SK-N-SH (cell line): ENCODE data around the gene OPCML. TPM values are rescaled to one million over a fixed set of nuclear protein-coding genes. Genes with fewer than 3 reads are reported as not detected.

ENCODE experiments used
- CTCF ChIA-PET: fragments of 300-600, 350-600 bp; formaldehyde crosslinking; extraction: SDS; loops from one replicate; lab custom pipeline; 2021; lab: Yijun Ruan, JAX
- POLR2A ChIA-PET: fragments of 350-600 bp; sonication (Branson Sonifier 250); formaldehyde crosslinking; extraction: SDS; loops from one replicate; lab custom pipeline; 2020; ENCODE audit warnings: antibody characterized with exemption, inconsistent platforms; lab: Yijun Ruan, JAX
- DNase-seq: peaks from one replicate; pipeline ENCODE4 v3.0.0; 2012
- H2AFZ ChIP-seq: fragments of 200-600 bp; sonication (generic); 2 replicates; pipeline ENCODE4 v1.8.1; 2016; ENCODE audit warnings: antibody characterized with exemption, mild to moderate bottlenecking, low read depth
- H3F3A ChIP-seq: fragments of 200-600 bp; sonication (generic); replicated peaks from 2 replicates; pipeline ENCODE3; 2016; ENCODE audit warnings: antibody characterized with exemption, mild to moderate bottlenecking; ENCODE audit not compliant: insufficient read depth
- H3K27ac ChIP-seq, 2 experiments: fragments of 200-500 bp in 1 of 2; fragments of 200-600 bp in 1 of 2; sonication (Bioruptor generic) in 1 of 2; sonication (generic), shearing (Covaris generic) in 1 of 2; 2 replicates each; pipeline versions ENCODE4 v1.5.1 to v1.6.1; 2014 to 2016; ENCODE audit warnings: low read depth in 2 of 2, inconsistent platforms in 1 of 2, low read length in 1 of 2, mild to moderate bottlenecking in 1 of 2, mixed read lengths in 1 of 2
- H3K27me3 ChIP-seq: fragments of 200-600 bp; sonication (generic), shearing (Covaris generic); 2 replicates; pipeline ENCODE4 v1.6.1; 2016; ENCODE audit warnings: mixed run types; ENCODE audit not compliant: insufficient read depth
- H3K36me3 ChIP-seq, 2 experiments: fragments of 200-500 bp in 1 of 2; fragments of 200-600 bp in 1 of 2; sonication (Bioruptor generic) in 1 of 2; sonication (generic) in 1 of 2; replicated peaks in 1 of 2; 2 replicates each; pipeline versions ENCODE3 to v1.5.1; 2014 to 2016; ENCODE audit warnings: low read length in 1 of 2, mild to moderate bottlenecking in 1 of 2; ENCODE audit not compliant: insufficient read depth in 2 of 2, control insufficient read depth in 1 of 2
- H3K4me1 ChIP-seq, 2 experiments: fragments of 200-500 bp in 1 of 2; fragments of 200-600 bp in 1 of 2; sonication (Bioruptor generic) in 1 of 2; sonication (generic), shearing (Covaris generic) in 1 of 2; 2 replicates each; pipeline versions ENCODE4 v1.5.1 to v1.6.1; 2014 to 2016; ENCODE audit warnings: low read depth in 1 of 2, low read length in 1 of 2, mixed run types in 1 of 2; ENCODE audit not compliant: insufficient read depth in 2 of 2, control insufficient read depth in 1 of 2
- H3K4me2 ChIP-seq: fragments of 200-600 bp; sonication (generic), shearing (Covaris generic); 2 replicates; pipeline ENCODE4 v1.6.1; 2017; ENCODE audit warnings: mixed run types
- H3K4me3 ChIP-seq, 2 experiments: fragments of 200-500 bp in 1 of 2; fragments of 200-600 bp in 1 of 2; sonication (Bioruptor generic) in 1 of 2; sonication (generic), shearing (Covaris generic) in 1 of 2; 2 replicates each; pipeline versions ENCODE4 v1.5.1 to v1.8.1; 2014 to 2016; ENCODE audit warnings: low read depth in 2 of 2, inconsistent platforms in 1 of 2, low read length in 1 of 2, mild to moderate bottlenecking in 1 of 2, mixed read lengths in 1 of 2, moderate library complexity in 1 of 2
- H3K79me2 ChIP-seq: fragments of 200-600 bp; sonication (generic); 2 replicates; pipeline ENCODE4 v1.8.1; 2017; ENCODE audit warnings: mild to moderate bottlenecking; ENCODE audit not compliant: insufficient read depth
- H3K9ac ChIP-seq: fragments of 200-600 bp; sonication (generic); 2 replicates; pipeline ENCODE4 v1.6.1; 2017; ENCODE audit warnings: mixed run types
- H3K9me2 ChIP-seq: fragments of 200-600 bp; sonication (generic); 2 replicates; pipeline ENCODE4 v1.6.1; 2017; ENCODE audit warnings: mixed run types
- H3K9me3 ChIP-seq: fragments of 200-600 bp; sonication (generic); 2 replicates; pipeline ENCODE4 v1.6.1; 2017; ENCODE audit warnings: mixed run types, mild to moderate bottlenecking, moderate library complexity
- H4K20me1 ChIP-seq: fragments of 200-600 bp; sonication (generic); 2 replicates; pipeline ENCODE4 v1.6.1; 2017; ENCODE audit warnings: mild to moderate bottlenecking, mixed run types; ENCODE audit not compliant: insufficient read depth
- EZH2phosphoT487 ChIP-seq: fragments of 200-600 bp; sonication (generic); IDR thresholded peaks from 2 replicates; pipeline ENCODE4 v1.6.1; 2017; ENCODE audit warnings: low read depth, mixed run types, mild to moderate bottlenecking, antibody characterized with exemption, moderate library complexity, borderline replicate concordance
- FOSL2 ChIP-seq: IDR thresholded peaks from 2 replicates; pipeline ENCODE4 v1.4.0; 2012; ENCODE audit warnings: low read depth, mild to moderate bottlenecking, moderate library complexity, borderline replicate concordance
- FOXM1 ChIP-seq: IDR thresholded peaks from 2 replicates; pipeline ENCODE4 v1.4.0; 2012; ENCODE audit warnings: low read depth, mild to moderate bottlenecking
- GABPA ChIP-seq: IDR thresholded peaks from 2 replicates; pipeline ENCODE4 v1.4.0; 2012; ENCODE audit warnings: low read depth, mild to moderate bottlenecking
- GATA2 ChIP-seq: sonication (generic); formaldehyde crosslinking; IDR thresholded peaks from 2 replicates; pipeline ENCODE4 v1.5.0; 2020; ENCODE audit warnings: mild to moderate bottlenecking, missing genetic modification reagents
- JUND ChIP-seq: IDR thresholded peaks from 2 replicates; pipeline ENCODE4 v1.4.0; 2012
- NFIC ChIP-seq: IDR thresholded peaks from 2 replicates; pipeline ENCODE4 v1.4.0; 2012; ENCODE audit warnings: borderline replicate concordance
- RCOR1 ChIP-seq: fragments of 150-350 bp; IDR thresholded peaks from 2 replicates; pipeline ENCODE4 v1.6.1; 2017; ENCODE audit warnings: antibody characterized with exemption, low read length
- SIN3A ChIP-seq: IDR thresholded peaks from 2 replicates; pipeline ENCODE4 v1.6.1; 2012; ENCODE audit warnings: low read depth, mild to moderate bottlenecking, low read length, moderate library complexity, borderline replicate concordance
- TCF12 ChIP-seq: IDR thresholded peaks from 2 replicates; pipeline ENCODE4 v1.4.0; 2012
- TEAD4 ChIP-seq: IDR thresholded peaks from 2 replicates; pipeline ENCODE4 v1.4.0; 2012; ENCODE audit warnings: mild to moderate bottlenecking, borderline replicate concordance; ENCODE audit not compliant: insufficient read depth
- WGBS: methylation state at CpG from one replicate; pipeline ENCODE4 v1.1.6; 2017; ENCODE audit warnings: low lambda C conversion rate; 5-methylcytosine and 5-hydroxymethylcytosine counted together
- polyA plus RNA-seq, 3 experiments: library from polyadenylated mRNA; depleted of rRNA; stranded (reverse); fragments of >200 nt; gene quantifications; 2 replicates each; pipeline ENCODE4 v1.2.3, GENCODE V29; 2012
- TF ChIP-seq, protein P1 (sequence below): fragments of 150-350 bp; IDR thresholded peaks from 2 replicates; pipeline ENCODE4 v1.6.1; 2016; ENCODE audit warnings: mild to moderate bottlenecking, low read depth, low read length
- TF ChIP-seq, protein P2 (sequence below): IDR thresholded peaks from 2 replicates; pipeline ENCODE4 v1.4.0; 2012; ENCODE audit warnings: low read depth
- TF ChIP-seq, protein P3 (sequence below): IDR thresholded peaks from 2 replicates; pipeline ENCODE4 v1.4.0; 2012; ENCODE audit warnings: low read depth, borderline replicate concordance

Gene OPCML
- polyA plus RNA-seq, 1 of the 3 experiments (the other 2 are of a cell fraction), result not detected

DNA sequence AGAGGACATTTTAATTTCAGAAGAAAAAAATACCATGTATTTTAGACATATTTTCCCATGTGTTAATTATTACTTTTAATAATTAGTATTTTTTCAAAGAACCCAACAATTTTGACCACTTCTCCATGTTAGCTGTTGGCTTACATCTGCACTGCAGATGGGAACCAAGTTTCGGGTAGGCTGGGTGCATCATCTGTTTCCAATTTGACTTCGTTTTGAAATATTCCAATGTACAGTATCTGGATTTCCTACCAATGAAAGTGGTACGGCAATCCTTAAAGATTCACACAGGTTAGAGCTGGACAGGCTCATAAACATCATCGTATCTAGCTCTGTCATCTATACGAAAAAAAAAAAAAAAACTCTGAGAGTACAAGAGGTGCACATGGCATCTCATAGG, 670.2 kb downstream of the OPCML start:
- no peaks in the 10 kb centered on the region for H4K20me1 ChIP-seq
- no peak overlapping the region for H2AFZ ChIP-seq
- H3K27me3 ChIP-seq, result no peaks in the 10 kb centered on the region
- H3K9me2 ChIP-seq, result no peaks in the 10 kb centered on the region
- H3K27ac ChIP-seq, result no peak overlapping the region
- no peaks in the 10 kb centered on the region for H3K79me2 ChIP-seq
- no peak overlapping the region for H3K4me3 ChIP-seq
- H3K4me2 ChIP-seq, result no peak overlapping the region
- 17% methylated on average over 5 of the region's 5 CpGs for WGBS
- TF ChIP-seq RCOR1 (peak; percentile 53; the same call in 1 of the 2 replicates), SIN3A (no peak)
- DNase-seq, result peak; percentile 48
- H3K4me1 ChIP-seq, result peaks cover 0 to 9% of the 10 kb centered on the region in 2 experiments; a peak in 2 of 4 replicates
- no peaks in the 10 kb centered on the region for H3K36me3 ChIP-seq
- H3K9me3 ChIP-seq, result no peaks in the 10 kb centered on the region
- no peak overlapping the region for H3K9ac ChIP-seq
- CTCF ChIA-PET, result interaction anchor here (1.0 to 2.1 kb wide), 2 partner anchors 79 to 748 kb away, joined by 3 to 10 read pairs; no protein-coding TSS in a partner anchor
- no peaks in the 10 kb centered on the region for H3F3A ChIP-seq
- POLR2A ChIA-PET, result no interaction called here

DNA sequence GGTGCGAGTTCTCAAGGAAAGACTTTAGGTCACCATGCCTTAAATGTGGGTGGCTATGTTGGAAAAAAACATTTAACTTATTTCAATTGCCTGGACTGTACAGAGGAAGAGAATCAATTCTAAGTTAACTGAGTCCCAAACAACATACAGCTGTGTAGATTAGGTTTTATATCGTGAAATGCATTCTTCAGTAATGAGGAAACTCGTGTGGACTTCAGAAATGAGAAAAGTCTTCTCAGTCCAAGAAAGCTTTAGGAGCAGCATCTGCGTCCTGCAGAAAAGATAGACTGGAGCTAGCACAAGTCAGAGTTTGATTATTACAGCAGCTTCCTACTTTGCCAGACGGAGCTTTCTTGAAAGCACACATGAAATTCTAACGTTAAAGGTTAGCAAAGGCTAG, 673.0 kb downstream of the OPCML start:
- no peak for DNase-seq
- no peaks in the 10 kb centered on the region for H3K27me3 ChIP-seq
- no peaks in the 10 kb centered on the region for H3K79me2 ChIP-seq
- H3K4me2 ChIP-seq, result no peak overlapping the region
- H4K20me1 ChIP-seq, result no peaks in the 10 kb centered on the region
- no peaks in the 10 kb centered on the region for H3K36me3 ChIP-seq
- CTCF ChIA-PET, result interaction anchor here (1.0 kb wide), 1 partner anchor 82 kb away, joined by 4 read pairs; no protein-coding TSS in a partner anchor
- no peak overlapping the region for H3K9ac ChIP-seq
- H3K4me3 ChIP-seq, result no peak overlapping the region
- 38% methylated on average over 6 of the region's 6 CpGs for WGBS
- POLR2A ChIA-PET, result no interaction called here
- H3F3A ChIP-seq, result no peaks in the 10 kb centered on the region
- H3K9me3 ChIP-seq, result no peaks in the 10 kb centered on the region
- TF ChIP-seq FOSL2 (no peak), FOXM1 (no peak), NFIC (no peak), EZH2phosphoT487 (no peak), TEAD4 (no peak)
- TF ChIP-seq, protein P1, sequence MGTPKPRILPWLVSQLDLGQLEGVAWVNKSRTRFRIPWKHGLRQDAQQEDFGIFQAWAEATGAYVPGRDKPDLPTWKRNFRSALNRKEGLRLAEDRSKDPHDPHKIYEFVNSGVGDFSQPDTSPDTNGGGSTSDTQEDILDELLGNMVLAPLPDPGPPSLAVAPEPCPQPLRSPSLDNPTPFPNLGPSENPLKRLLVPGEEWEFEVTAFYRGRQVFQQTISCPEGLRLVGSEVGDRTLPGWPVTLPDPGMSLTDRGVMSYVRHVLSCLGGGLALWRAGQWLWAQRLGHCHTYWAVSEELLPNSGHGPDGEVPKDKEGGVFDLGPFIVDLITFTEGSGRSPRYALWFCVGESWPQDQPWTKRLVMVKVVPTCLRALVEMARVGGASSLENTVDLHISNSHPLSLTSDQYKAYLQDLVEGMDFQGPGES, result no peak
- TF ChIP-seq, all 33 proteins: peak for 0
- no peak overlapping the region for H3K27ac ChIP-seq
- peaks cover 0 to 9% of the 10 kb centered on the region in 2 experiments; a peak in 2 of 4 replicates for H3K4me1 ChIP-seq
- no peak overlapping the region for H2AFZ ChIP-seq
- no peaks in the 10 kb centered on the region for H3K9me2 ChIP-seq

DNA sequence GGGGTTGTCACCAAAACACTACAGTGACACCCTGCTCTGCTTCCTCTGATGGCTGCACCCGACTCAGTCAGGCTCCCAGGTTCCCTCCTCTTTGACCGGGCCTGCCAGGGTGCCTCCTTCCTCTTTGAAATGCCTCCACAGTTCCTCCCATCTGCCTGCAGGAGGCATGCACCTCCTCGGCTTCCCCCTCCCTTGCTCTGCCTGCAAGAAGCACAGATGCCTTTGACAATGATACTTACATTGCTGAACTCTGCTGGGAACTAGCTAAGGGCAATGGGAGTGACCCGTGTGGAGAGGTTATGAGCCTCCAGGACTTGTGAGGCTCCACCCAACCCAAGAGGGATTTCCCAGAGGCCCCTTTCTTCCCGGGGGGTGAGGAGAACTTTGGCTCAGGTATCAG, 674.1 kb downstream of the OPCML start:
- ChIA-PET POLR2A (no interaction called here), CTCF (no interaction called here)
- peaks cover 0 to 9% of the 10 kb centered on the region in 2 experiments; a peak in 2 of 4 replicates for H3K4me1 ChIP-seq
- H3K4me3 ChIP-seq, result no peak overlapping the region
- H3K27ac ChIP-seq, result no peak overlapping the region
- no peak overlapping the region for H3K9ac ChIP-seq
- no peaks in the 10 kb centered on the region for H3K36me3 ChIP-seq
- no peaks in the 10 kb centered on the region for H3K79me2 ChIP-seq
- no peaks in the 10 kb centered on the region for H3K27me3 ChIP-seq
- WGBS, result 21% methylated on average over 5 of the region's 5 CpGs
- no peak overlapping the region for H3K4me2 ChIP-seq
- no peaks in the 10 kb centered on the region for H4K20me1 ChIP-seq
- no peaks in the 10 kb centered on the region for H3K9me3 ChIP-seq
- no peak for TF ChIP-seq GABPA
- TF ChIP-seq, protein P2, sequence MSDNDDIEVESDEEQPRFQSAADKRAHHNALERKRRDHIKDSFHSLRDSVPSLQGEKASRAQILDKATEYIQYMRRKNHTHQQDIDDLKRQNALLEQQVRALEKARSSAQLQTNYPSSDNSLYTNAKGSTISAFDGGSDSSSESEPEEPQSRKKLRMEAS, result no peak
- TF ChIP-seq TCF12, result no peak
- TF ChIP-seq, protein P3, sequence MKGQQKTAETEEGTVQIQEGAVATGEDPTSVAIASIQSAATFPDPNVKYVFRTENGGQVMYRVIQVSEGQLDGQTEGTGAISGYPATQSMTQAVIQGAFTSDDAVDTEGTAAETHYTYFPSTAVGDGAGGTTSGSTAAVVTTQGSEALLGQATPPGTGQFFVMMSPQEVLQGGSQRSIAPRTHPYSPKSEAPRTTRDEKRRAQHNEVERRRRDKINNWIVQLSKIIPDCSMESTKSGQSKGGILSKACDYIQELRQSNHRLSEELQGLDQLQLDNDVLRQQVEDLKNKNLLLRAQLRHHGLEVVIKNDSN, result no peak
- no peak for TF ChIP-seq GATA2 (CRISPR knock-in tag)
- TF ChIP-seq FOSL2, result no peak
- no peak for TF ChIP-seq JUND
- H3F3A ChIP-seq, result no peaks in the 10 kb centered on the region
- no peak for DNase-seq
- H3K9me2 ChIP-seq, result no peaks in the 10 kb centered on the region
- H2AFZ ChIP-seq, result no peak overlapping the region
